GM19455 (cell line): ENCODE data around the gene WASHC4.

Source experiments
- ATAC-seq: cut with Tn5 transposase; IDR thresholded peaks from one replicate; pipeline ENCODE4 v1.9.1; 2021; ENCODE audit not compliant: unreplicated experiment

The WASHC4 gene

DNA sequence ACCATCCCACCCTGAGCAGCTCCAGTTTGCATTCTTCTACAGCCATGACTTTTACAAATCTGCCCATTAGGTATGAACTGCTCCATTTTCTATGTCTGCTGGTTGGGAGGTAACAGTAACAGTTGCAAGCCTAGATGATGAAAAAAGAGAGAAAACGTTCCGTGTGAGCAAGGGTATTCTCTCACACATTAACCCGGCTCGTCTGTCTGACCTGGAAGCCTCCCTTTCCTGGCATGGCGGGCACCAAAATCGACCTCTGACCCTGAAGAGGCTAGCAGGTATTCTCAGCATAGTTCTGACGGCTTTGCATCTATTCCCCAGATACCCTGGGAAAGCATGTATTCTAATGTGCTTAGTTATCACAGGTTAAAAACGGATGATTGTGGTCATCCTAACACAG is 96.6 kb downstream of the WASHC4 start:
- ATAC-seq: no peak

DNA sequence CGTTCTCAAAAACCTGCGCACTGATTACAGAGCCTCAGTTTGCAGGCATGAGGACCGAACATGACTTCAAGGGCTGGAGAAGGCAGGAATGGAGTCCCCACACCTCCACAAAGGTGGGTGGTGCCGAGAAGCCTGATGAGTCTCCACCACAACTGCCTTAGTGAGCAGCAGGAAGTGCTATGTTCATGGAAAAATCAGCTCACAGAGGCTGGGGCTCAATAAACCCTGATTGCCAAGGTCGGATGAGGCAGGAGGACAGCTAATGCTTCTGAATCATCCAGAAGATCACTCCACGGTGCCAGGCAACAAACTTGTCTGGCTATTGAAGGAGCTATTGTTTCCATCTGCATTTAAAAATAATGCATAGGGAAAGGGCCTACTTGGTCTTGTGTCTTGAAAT is 97.4 kb downstream of the WASHC4 start:
- ATAC-seq: no peak

DNA sequence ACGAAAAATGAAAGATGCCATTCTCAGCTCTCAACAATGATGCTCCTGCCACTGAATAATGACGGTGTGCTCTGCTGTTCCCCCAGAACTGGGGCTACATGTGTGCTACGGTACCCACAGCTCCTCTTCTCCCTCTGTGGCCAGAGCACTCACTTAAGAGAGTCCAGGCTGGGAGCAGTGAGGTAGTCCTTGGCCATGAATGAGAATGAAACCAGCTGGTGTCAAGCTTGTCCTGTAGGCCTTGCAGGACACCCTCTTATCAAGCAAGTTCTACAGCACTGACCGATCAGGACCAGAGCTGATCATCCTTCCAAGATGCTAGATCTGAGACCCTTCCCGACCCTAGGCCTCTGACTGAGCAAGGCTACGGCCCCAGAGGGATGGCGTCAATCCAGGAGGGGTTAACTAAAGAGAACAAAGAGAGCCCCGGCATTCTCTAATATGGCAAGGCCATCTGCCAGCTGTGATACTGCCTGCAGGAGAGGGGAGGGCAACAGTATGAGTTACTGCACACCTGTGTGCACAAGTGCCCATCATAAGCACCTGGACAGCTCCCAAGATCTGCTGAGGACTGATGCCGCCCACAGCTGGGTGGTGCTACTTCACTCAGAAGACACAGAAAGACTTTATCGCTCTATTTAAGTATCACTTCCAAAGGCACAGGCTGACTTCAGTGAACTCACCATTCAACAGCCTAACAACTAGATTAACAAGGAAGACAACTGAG is 98.0 kb downstream of the WASHC4 start:
- no peak for ATAC-seq

DNA sequence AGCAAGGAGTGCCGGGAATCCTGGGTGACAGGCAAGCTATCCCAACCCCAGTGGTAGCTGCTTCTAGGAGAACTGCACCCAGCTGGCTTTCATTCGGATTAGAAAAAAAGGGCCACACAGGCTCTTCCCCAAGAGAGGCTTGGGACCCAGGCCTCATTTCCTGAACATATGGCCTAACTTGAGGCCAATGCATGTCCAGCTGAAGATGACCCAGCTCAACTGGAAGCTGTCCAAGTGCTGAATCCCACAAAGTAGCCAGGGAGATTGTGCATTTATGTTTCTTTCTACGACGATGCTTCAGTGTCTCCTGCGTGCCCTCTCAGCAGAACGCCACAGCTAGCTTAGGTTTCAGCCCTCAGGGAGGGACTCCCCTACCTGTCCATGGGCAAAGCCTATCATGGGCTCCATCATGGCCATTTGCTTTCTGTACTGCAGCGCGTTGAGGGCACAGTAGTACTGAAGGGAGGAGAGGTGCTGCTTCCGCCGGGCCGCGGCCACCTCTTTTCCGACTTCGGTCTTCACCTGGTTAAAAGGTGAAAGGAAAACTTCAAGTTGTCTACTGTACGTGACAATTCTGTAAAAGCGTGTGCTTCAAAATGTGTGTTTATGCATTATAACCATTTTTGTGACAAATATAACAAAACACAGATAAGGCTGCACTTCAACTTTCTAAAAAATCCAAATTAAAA is 99.3 kb downstream of the WASHC4 start:
- ATAC-seq: no peak

DNA sequence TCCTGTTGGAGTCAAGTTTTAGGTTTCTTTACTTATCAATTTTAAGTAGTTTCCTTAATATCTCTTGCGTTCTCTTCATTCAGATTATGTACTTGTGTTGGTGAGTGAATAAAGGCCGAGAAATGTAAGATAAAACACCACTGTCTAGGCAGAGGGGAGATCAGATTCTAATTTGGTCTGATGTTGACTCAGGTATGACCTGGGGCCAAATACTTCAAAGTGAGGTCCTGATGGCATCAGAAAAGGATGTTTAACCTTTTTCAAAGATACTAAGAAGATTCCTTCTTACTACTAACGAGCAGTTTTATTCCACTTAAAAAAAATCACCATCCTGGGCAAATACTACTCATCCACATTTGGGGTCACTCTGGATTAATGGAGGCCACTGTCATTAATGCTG is 101.6 kb downstream of the WASHC4 start:
- no peak for ATAC-seq

DNA sequence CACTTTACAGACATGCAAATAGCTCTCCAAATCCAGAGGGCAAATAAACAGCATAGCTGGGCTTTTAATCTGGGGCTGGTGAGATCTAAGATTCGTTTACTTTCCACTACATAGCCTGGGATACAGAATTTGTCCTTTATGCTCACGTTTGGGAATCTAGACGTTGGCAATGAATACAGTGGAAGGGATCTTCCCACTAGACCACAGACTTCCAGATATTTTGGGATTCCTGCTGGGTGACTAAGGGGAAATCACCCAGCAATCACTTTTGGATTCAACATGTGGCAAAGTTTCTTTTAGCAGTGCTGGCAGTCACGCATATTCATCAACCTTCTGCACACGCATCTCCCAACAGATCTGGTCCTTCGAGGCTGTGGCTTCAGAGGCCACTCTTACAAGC is 104.9 kb downstream of the WASHC4 start:
- ATAC-seq: no peak

DNA sequence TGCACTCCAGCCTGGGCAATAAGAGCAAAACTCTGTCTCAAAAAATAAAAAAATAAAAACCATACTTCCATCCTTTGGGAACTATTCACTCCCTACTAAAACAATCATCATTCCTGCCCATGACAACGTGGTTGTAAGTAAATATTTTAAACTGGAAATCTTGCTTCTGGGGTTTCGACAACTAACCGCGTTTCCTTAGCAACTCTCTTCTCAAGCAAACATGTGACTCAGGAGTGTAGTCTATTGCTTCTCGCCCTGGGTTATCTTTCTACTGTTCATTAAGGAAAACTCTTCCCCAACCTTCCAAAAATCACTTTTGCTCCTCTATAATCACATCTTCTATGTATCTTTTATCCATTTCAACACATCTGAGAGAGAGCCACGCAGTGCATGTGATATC is 106.6 kb downstream of the WASHC4 start:
- no peak for ATAC-seq

DNA sequence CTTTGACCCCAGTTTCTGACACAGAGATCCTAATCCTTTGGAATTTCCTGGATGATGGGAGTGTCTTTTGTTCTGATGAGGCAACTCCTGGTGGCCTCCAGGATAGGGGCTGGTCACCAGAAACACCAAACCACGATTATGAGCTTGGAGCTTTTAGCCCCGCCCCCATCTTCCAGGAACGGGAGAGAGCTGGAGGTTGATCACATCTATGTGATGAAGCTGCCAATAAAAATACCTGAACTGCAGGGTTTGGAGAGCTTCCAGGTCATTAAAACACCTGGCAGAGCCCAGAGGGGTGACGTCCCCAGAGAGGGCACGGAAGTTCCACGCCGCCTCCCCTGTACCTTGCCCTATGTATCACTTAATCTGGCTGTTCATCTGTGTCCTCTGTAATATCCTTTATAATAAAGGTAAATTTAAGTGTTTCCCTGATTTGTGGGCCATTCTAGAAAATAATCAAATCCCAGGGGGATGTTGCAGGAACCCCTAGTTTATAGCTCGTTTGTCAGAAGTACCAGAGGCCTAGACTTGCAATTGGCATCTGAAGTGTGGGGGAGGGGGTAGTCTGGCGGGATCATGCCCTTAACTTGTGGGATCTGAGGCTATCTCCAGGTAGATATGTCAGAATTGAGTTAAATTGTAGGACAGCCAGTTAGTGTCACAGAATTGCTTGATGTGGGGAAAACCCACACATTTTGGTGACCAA is 107.3 kb downstream of the WASHC4 start:
- ATAC-seq: no peak

DNA sequence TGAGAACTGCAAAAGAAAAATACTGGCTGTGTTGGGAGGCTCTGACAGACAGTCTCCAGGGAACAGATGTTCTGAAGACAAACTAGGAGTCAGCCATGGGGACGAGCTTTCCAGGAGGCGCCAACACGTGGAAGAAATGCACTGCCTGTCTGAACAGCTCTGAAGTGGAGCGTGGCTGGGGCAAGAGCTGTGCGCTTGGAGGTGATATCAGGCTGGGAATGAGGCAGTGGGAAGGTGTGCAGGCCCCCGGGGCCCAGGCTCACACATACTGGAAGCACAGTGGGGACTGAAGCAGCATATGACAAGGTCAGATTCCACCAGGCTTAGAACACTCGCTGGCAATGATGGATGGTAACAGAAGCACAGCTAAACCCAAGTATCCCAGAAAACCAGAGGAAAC is 110.9 kb downstream of the WASHC4 start:
- no peak for ATAC-seq
